HG03521 (cell line): ENCODE results near the gene TTC3.

ENCODE experiments used
- ATAC-seq: cut with Tn5 transposase; IDR thresholded peaks from one replicate; pipeline ENCODE4 v1.9.1; 2021; ENCODE audit warnings: mild to moderate bottlenecking, moderate library complexity; ENCODE audit not compliant: unreplicated experiment

TTC3 gene

GRCh38 chr21:37245151-37245550 lies 172.1 kb downstream of the TTC3 start:
- no peak for ATAC-seq

GRCh38 chr21:37248298-37248697 lies 175.2 kb downstream of the TTC3 start:
- no peak for ATAC-seq

GRCh38 chr21:37249112-37249904 lies 176.3 kb downstream of the TTC3 start:
- no peak for ATAC-seq

- no peak for ATAC-seq
These were observed 178.2 kb downstream of the TTC3 start for GRCh38 chr21:37251294-37251634.
